ENCODE results near the gene HEPH.
"Not testable (repeated sequence)": the region's sequence is repeated elsewhere in the genome, so short reads cannot be mapped to it uniquely, and the experiment has no call there.

HEPH gene

DNA sequence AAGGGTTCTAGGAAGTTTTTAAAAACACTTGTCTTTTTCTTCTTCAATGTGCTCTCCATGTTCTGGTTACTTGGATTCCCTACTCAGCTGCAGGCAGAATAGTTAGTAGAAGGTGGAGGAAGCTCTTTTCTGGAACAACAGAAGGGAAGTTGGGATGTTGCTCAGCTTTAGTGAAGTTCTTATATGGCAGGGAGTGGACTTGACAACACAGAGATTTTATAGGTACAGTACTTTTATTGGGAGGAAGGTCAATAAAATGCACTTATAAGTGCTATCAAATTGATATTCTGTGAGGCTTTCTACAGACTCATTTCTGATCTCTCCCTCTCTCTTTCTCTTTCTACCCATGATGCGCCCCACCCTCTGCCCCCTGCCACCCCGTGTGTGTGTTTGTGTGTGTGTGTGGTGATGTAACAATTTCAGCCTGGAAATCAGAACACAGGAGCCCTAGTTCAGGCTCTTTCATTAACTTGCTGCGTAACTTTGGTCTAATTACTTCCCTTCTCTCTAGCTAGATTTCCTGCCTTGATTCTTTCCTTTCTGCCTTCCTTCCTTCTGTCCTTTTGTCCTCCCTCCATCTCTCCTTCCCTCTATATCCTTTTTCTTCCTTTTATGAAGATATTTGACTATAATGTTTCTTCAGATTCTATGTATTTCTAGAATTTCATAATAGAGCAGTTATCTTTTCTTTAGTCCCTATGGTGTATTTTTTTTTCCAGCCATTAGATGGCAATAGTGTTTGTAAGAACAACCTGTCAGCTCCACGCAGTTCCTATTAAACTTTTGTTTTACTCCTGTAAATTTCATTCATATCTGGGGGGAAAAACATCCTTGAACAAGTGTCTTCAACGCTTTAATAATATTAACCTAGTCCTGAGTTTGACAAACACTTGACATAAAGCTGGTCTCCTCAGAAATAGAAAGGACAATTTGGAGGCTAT is 37.1 kb downstream of the HEPH start:
- DNase-seq (ENCODE audit: low read depth in 2 of 2): no peak

DNA sequence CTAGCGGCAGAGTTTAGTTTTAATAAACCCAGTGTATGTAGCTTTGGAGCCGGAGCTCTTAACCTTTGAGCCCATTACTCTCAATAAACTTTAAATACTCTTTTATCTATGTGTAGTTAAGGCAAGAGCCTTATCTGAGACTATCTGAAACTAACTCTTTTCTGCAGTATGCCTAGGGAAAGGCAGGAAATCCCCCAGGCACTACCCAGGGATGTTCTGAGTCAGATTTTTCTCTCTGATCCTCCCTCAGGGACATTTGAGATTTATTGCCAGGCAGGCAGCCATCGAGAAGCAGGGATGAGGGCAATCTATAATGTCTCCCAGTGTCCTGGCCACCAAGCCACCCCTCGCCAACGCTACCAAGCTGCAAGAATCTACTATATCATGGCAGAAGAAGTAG is 39.1 kb downstream of the HEPH start:
- DNase-seq (ENCODE audit: low read depth in 2 of 2): no peak

DNA sequence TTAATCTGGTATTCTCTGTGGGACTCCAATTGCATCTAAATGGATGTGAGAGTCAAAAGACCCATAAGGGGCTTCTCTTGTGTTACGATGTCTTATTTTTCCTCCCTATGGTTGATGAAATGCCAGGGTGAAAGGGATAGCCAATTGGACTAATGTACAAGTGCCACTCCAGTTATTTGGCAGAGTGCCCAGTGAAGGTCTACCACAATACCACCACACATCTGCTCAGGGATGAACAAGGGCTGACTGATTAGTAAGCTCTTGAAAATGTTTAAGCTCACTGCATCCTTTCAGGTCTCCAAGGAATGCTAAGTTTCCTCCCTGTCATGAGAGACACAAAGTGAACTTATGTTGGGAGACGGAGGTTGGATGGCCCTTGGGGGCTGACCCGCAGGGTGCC is 57.8 kb downstream of the HEPH start:
- no peak for DNase-seq (ENCODE audit: low read depth in 2 of 2)

DNA sequence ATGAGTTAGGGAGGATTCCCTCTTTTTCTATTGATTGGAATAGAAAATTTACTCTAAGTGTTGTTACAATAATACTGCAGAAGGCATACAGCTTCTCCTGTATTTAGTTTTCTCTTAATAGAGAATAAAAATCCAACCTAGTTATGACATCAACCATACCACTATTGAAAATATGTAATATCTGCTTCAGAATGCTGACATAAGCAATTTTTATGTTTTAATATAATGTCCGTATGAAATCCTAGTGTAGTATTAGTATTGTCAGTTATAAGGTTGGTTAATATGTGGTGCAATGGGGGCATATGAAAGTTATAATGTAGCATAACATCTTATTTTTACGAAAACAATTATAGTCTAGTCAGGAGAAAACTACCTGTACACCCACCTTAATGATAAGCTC is 68.2 kb downstream of the HEPH start:
- DNase-seq (ENCODE audit: low read depth in 2 of 2): no peak

DNA sequence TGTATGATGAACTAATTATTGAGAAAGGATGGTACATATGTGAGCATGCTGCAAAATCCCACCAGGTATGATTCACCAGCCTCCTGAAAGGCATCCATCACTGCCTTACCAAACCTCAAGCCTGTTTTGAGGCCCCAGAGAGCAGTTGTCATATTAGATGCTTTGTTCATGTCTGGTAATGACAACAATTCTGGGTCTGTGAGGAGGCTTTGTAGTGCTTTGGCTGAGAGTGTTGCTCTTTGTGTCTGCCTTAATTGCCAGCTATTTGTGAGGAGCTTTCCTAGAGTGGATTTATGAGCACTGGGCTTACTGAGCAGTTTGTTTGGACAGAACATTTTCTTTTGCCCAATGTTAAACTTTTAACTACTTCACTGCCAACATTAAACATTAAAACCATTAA is 69.2 kb downstream of the HEPH start:
- no peak for DNase-seq (ENCODE audit: low read depth in 2 of 2)

DNA sequence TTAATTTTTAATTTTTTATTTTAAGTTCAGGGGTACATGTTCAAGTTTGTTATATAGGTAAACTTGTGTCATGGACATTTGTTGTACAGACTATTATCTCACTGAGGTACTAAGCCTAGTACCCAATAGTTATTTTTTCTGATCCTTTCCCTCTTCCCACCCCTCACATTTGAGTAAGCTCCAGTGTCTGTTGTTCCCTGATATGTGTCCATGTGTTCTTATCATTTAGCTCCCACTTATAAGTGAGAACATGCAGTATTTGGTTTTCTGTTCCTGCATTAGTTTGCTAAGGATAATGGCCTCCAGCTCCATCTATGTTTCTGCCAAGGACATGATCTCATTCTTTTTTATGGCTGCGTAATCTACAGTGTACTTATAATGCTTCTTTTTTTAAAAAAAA is 69.9 kb downstream of the HEPH start:
- not testable (repeated sequence) for DNase-seq (ENCODE audit: low read depth in 2 of 2)

DNA sequence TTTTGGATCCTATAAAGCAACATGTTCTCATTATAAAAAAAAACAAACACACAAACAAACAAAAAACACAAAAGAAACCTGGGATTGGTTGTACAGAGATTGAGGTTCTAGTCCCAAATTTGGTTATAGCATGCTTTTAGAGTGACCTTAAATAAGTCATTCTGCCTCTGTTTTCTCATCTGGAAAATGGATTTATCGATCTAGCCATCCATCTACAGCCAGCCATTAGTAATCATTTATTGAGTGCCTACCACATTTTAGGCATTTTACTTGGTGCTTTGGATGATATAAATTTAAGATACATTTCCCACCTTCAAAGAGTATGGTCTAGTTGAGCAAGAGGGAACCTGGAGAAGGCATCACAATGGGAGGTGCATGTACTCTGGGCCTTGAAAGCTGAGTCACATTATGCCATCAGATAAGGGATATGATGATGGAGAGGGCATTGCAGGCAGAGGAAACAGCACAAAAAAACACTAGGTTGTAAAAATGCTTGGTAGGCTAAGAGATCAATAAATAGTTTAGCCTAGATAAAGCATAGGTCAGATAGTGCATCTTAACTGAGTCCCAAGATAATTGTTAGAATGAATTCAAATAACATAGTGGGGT is 91.4 kb downstream of the HEPH start:
- no peak for DNase-seq (ENCODE audit: low read depth in 2 of 2)

DNA sequence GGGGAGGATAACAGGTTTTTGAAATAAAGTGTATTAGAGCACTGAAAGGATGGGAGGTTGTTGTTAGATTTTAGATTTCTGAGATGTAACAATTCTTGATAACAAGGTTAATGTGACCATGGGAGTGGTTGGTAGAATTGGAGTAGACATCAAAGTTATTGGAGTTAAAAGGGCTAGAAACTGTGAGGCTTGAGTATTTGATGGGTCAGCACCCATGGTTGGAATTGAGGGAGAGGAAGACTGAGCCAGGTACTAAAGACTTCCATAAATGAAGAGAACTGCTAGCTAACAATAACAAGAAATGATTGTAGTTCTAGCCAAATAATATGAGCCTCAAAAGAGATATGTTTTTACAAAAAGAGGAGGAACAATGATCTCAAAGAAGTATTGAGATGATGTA is 98.8 kb downstream of the HEPH start:
- no peak for DNase-seq (ENCODE audit: low read depth in 2 of 2)
